K562 (cell line): ENCODE results near the gene ANKLE1. TPM values are rescaled to one million over a fixed set of nuclear protein-coding genes. Genes with fewer than 3 reads are reported as not detected.

Experiments used
- ATAC-seq: fragments of 200-7000 bp; cut with Tn5 transposase; 3 replicates; pipeline ENCODE4 v1.9.1; 2020; ENCODE audit warnings: moderate library complexity
- BruUV-seq: library from RNA; stranded (reverse); fragments of 400-500 nt; replicated peaks from 2 replicates; lab custom pipeline; 2021; lab: Mats Ljungman, UMichigan
- CTCF ChIA-PET: fragments of 300-600 bp; formaldehyde crosslinking; extraction: SDS; loops from one replicate; lab custom pipeline; 2021; ENCODE audit warnings: low intra/inter-chr PET ratio; lab: Yijun Ruan, JAX
- POLR2A ChIA-PET: fragments of 300-600, 350-650 bp; sonication (Branson Sonifier 250); formaldehyde crosslinking; extraction: SDS; loops from one replicate; lab custom pipeline; 2021; ENCODE audit warnings: antibody characterized with exemption, inconsistent platforms; lab: Yijun Ruan, JAX
- DNase-seq, 4 experiments: peaks; one replicate each; pipeline versions ENCODE4 v3.0.0 to v3.0.0-alpha.2; 2011 to 2018; ENCODE audit warnings: low spot score in 3 of 4, mixed read lengths in 3 of 4; ENCODE audit errors: extremely low read depth in 1 of 4
- FAIRE-seq: peaks from 2 replicates; lab custom pipeline; 2011; peaks lifted over from hg19 to GRCh38; lab: Jason Lieb, UNC
- H2AFZ ChIP-seq: 2 replicates; pipeline ENCODE4 v1.6.0; 2011; ENCODE audit warnings: low read depth, low read length, control low read depth, inconsistent platforms
- H3K27ac ChIP-seq: fragments of 200-600 bp; 3 replicates; pipeline ENCODE4 v1.8.0; 2011; ENCODE audit warnings: low read depth, mild to moderate bottlenecking, control low read depth, inconsistent platforms, low read length, moderate library complexity, mixed read lengths; ENCODE audit errors: extremely low read depth
- H3K27me3 ChIP-seq, 2 experiments: fragments of 300-600 bp in 1 of 2; 2 replicates in 1 of 2; 3 replicates in 1 of 2; pipeline versions ENCODE4 v1.6.0 to v1.8.0; 2011; ENCODE audit warnings: inconsistent platforms in 2 of 2, low read length in 2 of 2, mild to moderate bottlenecking in 1 of 2, mixed read lengths in 1 of 2, moderate library complexity in 1 of 2; ENCODE audit not compliant: control insufficient read depth in 2 of 2, insufficient read depth in 2 of 2
- H3K36me3 ChIP-seq: fragments of 300-600 bp; 3 replicates; pipeline ENCODE4 v1.8.0; 2011; ENCODE audit warnings: mild to moderate bottlenecking, low read length, inconsistent platforms; ENCODE audit not compliant: control insufficient read depth, insufficient read depth
- H3K4me1 ChIP-seq, 2 experiments: fragments of 200-600 bp in 1 of 2; replicated peaks in 1 of 2; 2 replicates in 1 of 2; 3 replicates in 1 of 2; pipeline versions ENCODE4 v1.5.1 to v1.8.0; 2011; ENCODE audit warnings: inconsistent platforms in 2 of 2, low read length in 2 of 2, mild to moderate bottlenecking in 1 of 2, mixed read lengths in 1 of 2, moderate library complexity in 1 of 2; ENCODE audit not compliant: control insufficient read depth in 2 of 2, insufficient read depth in 2 of 2
- H3K4me2 ChIP-seq: 2 replicates; pipeline ENCODE4 v1.6.1; 2011; ENCODE audit warnings: low read length, control low read depth, inconsistent platforms, mixed read lengths; ENCODE audit not compliant: insufficient read depth
- H3K4me3 ChIP-seq: fragments of 200-600 bp; sonication (generic), shearing (Covaris generic); 2 replicates; pipeline ENCODE4 v1.5.1; 2016; ENCODE audit warnings: control low read depth, inconsistent platforms
- H3K79me2 ChIP-seq: fragments of 200-600 bp; 3 replicates; pipeline ENCODE4 v1.8.0; 2011; ENCODE audit warnings: low read length, inconsistent platforms; ENCODE audit not compliant: control insufficient read depth, insufficient read depth
- H3K9ac ChIP-seq, 2 experiments: 2 replicates each; pipeline versions ENCODE4 v1.6.0 to v1.6.1; 2011; ENCODE audit warnings: low read depth in 2 of 2, low read length in 2 of 2, control low read depth in 1 of 2, inconsistent platforms in 1 of 2, mild to moderate bottlenecking in 1 of 2, mixed read lengths in 1 of 2; ENCODE audit not compliant: insufficient read depth in 1 of 2
- H3K9me1 ChIP-seq: one replicate; pipeline ENCODE4 v1.6.0; 2011; ENCODE audit warnings: inconsistent platforms, mild to moderate bottlenecking, low read length, moderate library complexity; ENCODE audit not compliant: control insufficient read depth, insufficient read depth
- H3K9me3 ChIP-seq: replicated peaks from 2 replicates; pipeline ENCODE4 v1.5.1; 2011; ENCODE audit warnings: low read depth, low read length, inconsistent platforms; ENCODE audit not compliant: control insufficient read depth, insufficient read depth
- H4K20me1 ChIP-seq: replicated peaks from 2 replicates; pipeline ENCODE4 v1.6.1; 2011; ENCODE audit warnings: low read length, inconsistent platforms, mixed read lengths; ENCODE audit not compliant: control insufficient read depth, insufficient read depth
- ESRRB ChIP-seq: fragments of 250-450 bp; sonication (Bioruptor Pico); IDR thresholded peaks from 2 replicates; pipeline ENCODE4 v1.5.0; 2020; ENCODE audit warnings: mild to moderate bottlenecking, moderate library complexity, borderline replicate concordance
- FIP1L1 ChIP-seq: fragments of 200-400 bp; formaldehyde crosslinking; IDR thresholded peaks from 2 replicates; pipeline ENCODE4 v1.6.1; 2018; ENCODE audit warnings: mild to moderate bottlenecking, low read depth, low read length; ENCODE audit not compliant: poor library complexity, severe bottlenecking
- NFIC ChIP-seq: fragments of 450-650 bp; IDR thresholded peaks from 2 replicates; pipeline ENCODE4 v1.6.1; 2017; ENCODE audit warnings: mild to moderate bottlenecking, inconsistent platforms
- PCBP1 ChIP-seq: fragments of 200-400 bp; formaldehyde crosslinking; IDR thresholded peaks from 2 replicates; pipeline ENCODE4 v1.6.1; 2018; ENCODE audit warnings: mild to moderate bottlenecking, low read depth, low read length; ENCODE audit not compliant: poor library complexity, severe bottlenecking
- PHF20 ChIP-seq: fragments of 450-650 bp; IDR thresholded peaks from 2 replicates; pipeline ENCODE4 v1.6.1; 2018; ENCODE audit not compliant: partially characterized antibody
- ZHX1 ChIP-seq: fragments of 150-350 bp; conservative IDR thresholded peaks from 2 replicates; pipeline ENCODE4 v1.6.1; 2014; ENCODE audit warnings: low read length
- ZKSCAN1 ChIP-seq: fragments of 150-350 bp; IDR thresholded peaks from 2 replicates; pipeline ENCODE4 v1.6.1; 2016; ENCODE audit warnings: low read depth, low read length
- ZKSCAN8 ChIP-seq: fragments of 200-800 bp; sonication (Bioruptor generic); IDR thresholded peaks from 2 replicates; pipeline ENCODE4 v1.6.1; 2016; ENCODE audit warnings: missing genetic modification characterization, missing compliant biosample characterization
- ZNF431 ChIP-seq: sonication (generic); formaldehyde crosslinking; IDR thresholded peaks from 2 replicates; pipeline ENCODE4 v1.8.0; 2022; ENCODE audit warnings: mild to moderate bottlenecking, missing genetic modification reagents
- WGBS: fragments of 100-300 bp; shearing (Covaris generic); methylation state at CpG from one replicate; pipeline ENCODE4 v1.1.6; 2016; ENCODE audit warnings: low coverage, mixed read lengths; ENCODE audit not compliant: insufficient coverage; ENCODE audit errors: missing lambda C conversion rate; 5-methylcytosine and 5-hydroxymethylcytosine counted together
- in situ Hi-C: fragments of 300-500 bp; cut with MboI; formaldehyde crosslinking; loops from 4 replicates; pipeline ENCODE4 v1.15.0; 2018; ENCODE audit warnings: inconsistent platforms, mixed read lengths
- intact Hi-C: fragments of 100-400 bp; cut with micrococcal nuclease; formaldehyde crosslinking; loops from 2 replicates; pipeline ENCODE4 v1.14.2; 2022
- polyA plus RNA-seq, 8 experiments: library from polyadenylated mRNA; depleted of rRNA in 4 of 8; stranded (reverse) in 5 of 8; unstranded in 3 of 8; fragments of >200 nt; fragmentation: Nextera tagmentation in 2 of 8; fragmentation: Illumina TruSeq in 1 of 8; extraction: Ambion mirVana in 2 of 8; extraction: Trizol in 1 of 8; gene quantifications; 2 replicates each; pipeline versions ENCODE4 v1.2.1 to v1.2.3, GENCODE V29; 2011 to 2014; ENCODE audit warnings: inconsistent platforms in 1 of 8, missing spikeins in 1 of 8
- total RNA-seq, 7 experiments: library from RNA; depleted of rRNA in 6 of 7; stranded (reverse); fragments of >200 nt in 6 of 7; fragmentation: Illumina TruSeq in 2 of 7; extraction: Trizol in 2 of 7; gene quantifications; 2 replicates each; pipeline versions ENCODE4 v1.2.1 to v1.2.3, GENCODE V29; 2011 to 2021; ENCODE audit warnings: low replicate concordance in 1 of 7
- TF ChIP-seq, protein P1 (sequence below): fragments of 450-650 bp; IDR thresholded peaks from 2 replicates; pipeline ENCODE4 v1.6.1; 2014; ENCODE audit warnings: low read depth, mild to moderate bottlenecking, moderate library complexity, borderline replicate concordance

Gene ANKLE1
- total and polyA plus RNA-seq, 9 of the 15 experiments (the other 6 are each of a cell fraction or from before 2014, with no cell fraction given) = 0.63 to 9.2 (median 2.9) TPM

GRCh38 chr19:17334414-17335409 lies 53.0 kb downstream of the ANKLE1 start, which contains the start of gene ANO8 (continued):
- TF ChIP-seq FIP1L1 = peak; percentile 98
- peak; percentile 80 for TF ChIP-seq PCBP1

GRCh38 chr19:17335575-17335974 lies 53.9 kb downstream of the ANKLE1 start:
- Histone ChIP-seq H3K9me3 (no peaks in the 10 kb centered on the region; the same call in 1 of the 2 replicates), H3K27me3 (no peaks in the 10 kb centered on the region), H3K9me1 (no peaks in the 10 kb centered on the region), H3K79me2 (peaks cover 24% of the 10 kb centered on the region), H3K36me3 (peaks cover 21% of the 10 kb centered on the region; the same call in 1 of the 3 replicates), H3K4me2 (peak overlapping the region; percentile 76; the same call in 1 of the 2 replicates), H3K27ac (no peak overlapping the region), H2AFZ (peak overlapping the region; percentile 90; the same call in 1 of the 2 replicates), H4K20me1 (no peaks in the 10 kb centered on the region; the same call in 1 of the 2 replicates), H3K4me3 (no peak overlapping the region), H3K9ac (no peak overlapping the region), H3K4me1 (peaks cover 29 to 71% of the 10 kb centered on the region in 2 experiments; a peak in 4 of 5 replicates)
- WGBS = 63% methylated on average over 10 of the region's 10 CpGs
- BruUV-seq = no TSS peak
- peak in 1 of 4 experiments; percentile 45 for DNase-seq
- ChIA-PET POLR2A (interaction anchor here (0.9 to 7.9 kb wide), 5 partner anchors 10 to 113 kb away, joined by 3 to 78 read pairs (median 7); partner anchors contain the start of genes DDA1 and TMEM221), CTCF (no interaction called here)
- no peak for ATAC-seq
- in situ Hi-C loops (no loop called here), intact Hi-C loops (loop anchor here (2.0 kb wide), 1 partner anchor 43 kb away; no protein-coding TSS in a partner anchor)
- no peak for FAIRE-seq
- TF ChIP-seq ZKSCAN8 (CRISPR knock-in tag) (peak; percentile 81; the same call in 1 of the 2 replicates), PHF20 (peak; percentile 11), PCBP1 (no peak), NFIC (peak; percentile 92), ZKSCAN1 (peak; percentile 86), ESRRB (CRISPR knock-in tag) (no peak), ZHX1 (0 out of 2 replicates have a peak, but pooled peaks have one; percentile 50), ZNF431 (CRISPR knock-in tag) (no peak)
- TF ChIP-seq, protein P1, sequence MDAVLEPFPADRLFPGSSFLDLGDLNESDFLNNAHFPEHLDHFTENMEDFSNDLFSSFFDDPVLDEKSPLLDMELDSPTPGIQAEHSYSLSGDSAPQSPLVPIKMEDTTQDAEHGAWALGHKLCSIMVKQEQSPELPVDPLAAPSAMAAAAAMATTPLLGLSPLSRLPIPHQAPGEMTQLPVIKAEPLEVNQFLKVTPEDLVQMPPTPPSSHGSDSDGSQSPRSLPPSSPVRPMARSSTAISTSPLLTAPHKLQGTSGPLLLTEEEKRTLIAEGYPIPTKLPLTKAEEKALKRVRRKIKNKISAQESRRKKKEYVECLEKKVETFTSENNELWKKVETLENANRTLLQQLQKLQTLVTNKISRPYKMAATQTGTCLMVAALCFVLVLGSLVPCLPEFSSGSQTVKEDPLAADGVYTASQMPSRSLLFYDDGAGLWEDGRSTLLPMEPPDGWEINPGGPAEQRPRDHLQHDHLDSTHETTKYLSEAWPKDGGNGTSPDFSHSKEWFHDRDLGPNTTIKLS = peak; percentile 97; the same call in 1 of the 2 replicates
